CD4-positive, alpha-beta T cell (primary cell): ENCODE data around the gene ASXL3. TPM values are rescaled to one million over a fixed set of nuclear protein-coding genes. Genes with fewer than 3 reads are reported as not detected.

ENCODE experiments used
- ATAC-seq: fragments of 200-7000 bp; cut with Tn5 transposase; one replicate; pipeline ENCODE4 v1.10.0; 2022; ENCODE audit warnings: mild to moderate bottlenecking; ENCODE audit not compliant: poor library complexity
- CTCF ChIA-PET: fragments of 350-600 bp; sonication (Branson Sonifier 250); formaldehyde crosslinking; loops from one replicate; lab custom pipeline; 2021; ENCODE audit warnings: antibody characterized with exemption, inconsistent platforms; lab: Charles Lee
- POLR2A ChIA-PET: fragments of 350-600 bp; sonication (Branson Sonifier 250); formaldehyde crosslinking; loops from one replicate; lab custom pipeline; 2021; ENCODE audit warnings: antibody characterized with exemption, inconsistent platforms; lab: Charles Lee
- DNase-seq, 14 experiments: peaks; one replicate each; pipeline ENCODE4 v3.0.0-alpha.2; 2013 to 2020; ENCODE audit warnings: mixed read lengths in 2 of 14
- H3K27ac ChIP-seq, 2 donors: one replicate each; pipeline versions ENCODE4 v1.5.1 to v1.7.0; 2013; ENCODE audit warnings: low read length in 2 of 2, low read depth in 1 of 2, mild to moderate bottlenecking in 1 of 2
- H3K27me3 ChIP-seq, 2 experiments: 1 replicate in 1 of 2; 2 replicates in 1 of 2; pipeline versions ENCODE4 v1.6.1 to v1.7.0; 2013; ENCODE audit warnings: low read length in 2 of 2, control low read depth in 1 of 2, mild to moderate bottlenecking in 1 of 2, moderate library complexity in 1 of 2; ENCODE audit not compliant: insufficient read depth in 2 of 2, control insufficient read depth in 1 of 2
- H3K36me3 ChIP-seq: one replicate; pipeline ENCODE4 v1.6.1; 2013; ENCODE audit warnings: low read length, control low read depth; ENCODE audit not compliant: insufficient read depth
- H3K4me1 ChIP-seq: one replicate; pipeline ENCODE4 v1.6.1; 2013; ENCODE audit warnings: low read length, control low read depth; ENCODE audit not compliant: insufficient read depth
- H3K4me3 ChIP-seq: one replicate; pipeline ENCODE4 v1.5.1; 2013; ENCODE audit warnings: mild to moderate bottlenecking, low read length, moderate library complexity
- H3K9me3 ChIP-seq, 2 experiments: 1 replicate in 1 of 2; 2 replicates in 1 of 2; pipeline versions ENCODE4 v1.6.1 to v1.7.0; 2013; ENCODE audit warnings: low read length in 2 of 2, mild to moderate bottlenecking in 2 of 2, control low read depth in 1 of 2, moderate library complexity in 1 of 2; ENCODE audit not compliant: control insufficient read depth in 1 of 2, insufficient read depth in 1 of 2
- H3K27ac Mint-ChIP-seq: one replicate; pipeline ENCODE4 v1.8.0; 2020; ENCODE audit warnings: mixed read lengths
- H3K27me3 Mint-ChIP-seq: one replicate; pipeline ENCODE4 v1.8.0; 2021; ENCODE audit warnings: mixed read lengths
- H3K36me3 Mint-ChIP-seq: one replicate; pipeline ENCODE4 v1.8.0; 2021; ENCODE audit warnings: low read depth, mixed read lengths
- H3K4me1 Mint-ChIP-seq: one replicate; pipeline ENCODE4 v1.8.0; 2021; ENCODE audit warnings: low read depth, mixed read lengths
- H3K4me3 Mint-ChIP-seq: one replicate; pipeline ENCODE4 v1.8.0; 2020; ENCODE audit warnings: mild to moderate bottlenecking, mixed read lengths
- H3K9me3 Mint-ChIP-seq: one replicate; pipeline ENCODE4 v1.8.0; 2020; ENCODE audit warnings: mixed read lengths
- intact Hi-C, 2 experiments: fragments of 100-400 bp; cut with DNase I in 1 of 2; cut with micrococcal nuclease in 1 of 2; formaldehyde crosslinking; loops; one replicate each; pipeline versions ENCODE4 v1.15.1 to v1.9.0; 2023 to 2025; cut with DNase I, micrococcal nuclease
- total RNA-seq, 174 experiments: library from RNA in 2 of 174; stranded (reverse) in 2 of 174; gene quantifications; one replicate each; pipeline ENCODE4 v1.2.3 and lab custom pipeline; 2021 to 2026
- TF ChIP-seq, protein P1 (sequence below): fragments of 200-600 bp; IDR thresholded peaks from one replicate; pipeline ENCODE4 v1.8.0; 2022; ENCODE audit warnings: antibody characterized with exemption, mild to moderate bottlenecking

ASXL3 gene
- total RNA-seq, 2 experiments from 2014 or later, result not detected

GRCh38 chr18:33606621-33607020, 28.6 kb downstream of the ASXL3 start:
- Mint-ChIP-seq H3K36me3 (no peaks in the 10 kb centered on the region), H3K9me3 (peaks cover 10% of the 10 kb centered on the region), H3K4me3 (no peak overlapping the region), H3K27ac (no peak overlapping the region), H3K4me1 (no peaks in the 10 kb centered on the region), H3K27me3 (no peaks in the 10 kb centered on the region)
- H3K36me3 ChIP-seq, result no peaks in the 10 kb centered on the region
- intact Hi-C loops, result no loop called here
- H3K27ac ChIP-seq, result no peak overlapping the region
- H3K4me3 ChIP-seq, result no peak overlapping the region
- H3K27me3 ChIP-seq, result no peaks in the 10 kb centered on the region
- H3K4me1 ChIP-seq, result no peaks in the 10 kb centered on the region
- no peaks in the 10 kb centered on the region for H3K9me3 ChIP-seq
- TF ChIP-seq, protein P1, sequence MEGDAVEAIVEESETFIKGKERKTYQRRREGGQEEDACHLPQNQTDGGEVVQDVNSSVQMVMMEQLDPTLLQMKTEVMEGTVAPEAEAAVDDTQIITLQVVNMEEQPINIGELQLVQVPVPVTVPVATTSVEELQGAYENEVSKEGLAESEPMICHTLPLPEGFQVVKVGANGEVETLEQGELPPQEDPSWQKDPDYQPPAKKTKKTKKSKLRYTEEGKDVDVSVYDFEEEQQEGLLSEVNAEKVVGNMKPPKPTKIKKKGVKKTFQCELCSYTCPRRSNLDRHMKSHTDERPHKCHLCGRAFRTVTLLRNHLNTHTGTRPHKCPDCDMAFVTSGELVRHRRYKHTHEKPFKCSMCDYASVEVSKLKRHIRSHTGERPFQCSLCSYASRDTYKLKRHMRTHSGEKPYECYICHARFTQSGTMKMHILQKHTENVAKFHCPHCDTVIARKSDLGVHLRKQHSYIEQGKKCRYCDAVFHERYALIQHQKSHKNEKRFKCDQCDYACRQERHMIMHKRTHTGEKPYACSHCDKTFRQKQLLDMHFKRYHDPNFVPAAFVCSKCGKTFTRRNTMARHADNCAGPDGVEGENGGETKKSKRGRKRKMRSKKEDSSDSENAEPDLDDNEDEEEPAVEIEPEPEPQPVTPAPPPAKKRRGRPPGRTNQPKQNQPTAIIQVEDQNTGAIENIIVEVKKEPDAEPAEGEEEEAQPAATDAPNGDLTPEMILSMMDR, result no peak
- ATAC-seq (no peak), DNase-seq (no peak)
- ChIA-PET POLR2A (no interaction called here), CTCF (no interaction called here)

DNA sequence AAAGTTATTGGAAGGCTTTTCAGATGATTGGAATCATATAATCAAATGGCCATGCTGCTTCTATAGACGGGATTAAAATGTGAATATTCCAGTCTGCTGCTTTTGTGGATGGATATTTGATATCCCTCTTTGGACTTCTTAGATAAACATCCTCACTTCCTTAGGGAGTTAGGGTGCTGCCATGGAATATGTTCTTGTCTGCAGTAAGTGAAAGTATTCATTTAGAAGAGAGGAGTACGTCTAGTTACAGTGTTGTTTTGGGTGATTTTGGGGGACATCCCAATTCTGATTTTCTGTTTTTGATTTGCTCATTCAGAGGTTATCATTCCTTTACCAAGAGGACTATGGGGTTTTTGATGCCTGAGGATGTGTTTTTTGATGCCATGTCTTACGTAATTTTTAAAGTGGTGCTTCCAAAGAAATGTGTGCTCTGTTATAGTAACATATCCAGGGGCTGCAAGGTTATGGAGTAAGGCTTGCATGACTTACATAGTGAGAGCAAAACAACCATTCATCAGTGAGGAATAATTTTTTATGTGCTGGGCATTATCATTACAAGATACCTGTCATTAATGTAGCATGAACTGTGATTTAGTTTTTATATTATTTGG, 33.6 kb downstream of the ASXL3 start:
- Histone ChIP-seq H3K36me3 (no peaks in the 10 kb centered on the region), H3K4me3 (no peak overlapping the region), H3K9me3 (no peaks in the 10 kb centered on the region), H3K4me1 (no peaks in the 10 kb centered on the region), H3K27me3 (no peaks in the 10 kb centered on the region), H3K27ac (no peak overlapping the region)
- Mint-ChIP-seq H3K27me3 (no peaks in the 10 kb centered on the region), H3K4me3 (no peak overlapping the region), H3K36me3 (no peaks in the 10 kb centered on the region), H3K4me1 (no peaks in the 10 kb centered on the region), H3K27ac (no peak overlapping the region), H3K9me3 (peaks cover 5% of the 10 kb centered on the region)
- ChIA-PET CTCF (no interaction called here), POLR2A (no interaction called here)
- intact Hi-C loops, result no loop called here
- no peak for ATAC-seq
- TF ChIP-seq, protein P1, result no peak
- DNase-seq, result no peak

- Histone ChIP-seq H3K27me3 (no peaks in the 10 kb centered on the region), H3K4me1 (no peaks in the 10 kb centered on the region), H3K9me3 (no peaks in the 10 kb centered on the region), H3K36me3 (no peaks in the 10 kb centered on the region), H3K27ac (no peak overlapping the region), H3K4me3 (no peak overlapping the region)
- H3K4me1 Mint-ChIP-seq, result no peaks in the 10 kb centered on the region
- H3K4me3 Mint-ChIP-seq, result no peak overlapping the region
- no peaks in the 10 kb centered on the region for H3K36me3 Mint-ChIP-seq
- intact Hi-C loops, result no loop called here
- H3K27me3 Mint-ChIP-seq, result no peaks in the 10 kb centered on the region
- TF ChIP-seq, protein P1, result no peak
- ATAC-seq (no peak), DNase-seq (no peak)
- ChIA-PET POLR2A (no interaction called here), CTCF (no interaction called here)
- H3K27ac Mint-ChIP-seq, result no peak overlapping the region
- H3K9me3 Mint-ChIP-seq, result peaks cover 2% of the 10 kb centered on the region
These were observed 34.6 kb downstream of the ASXL3 start for GRCh38 chr18:33612632-33613031.
